Astrocyte (in vitro differentiated cells and primary cell): ENCODE measurements around the gene FBLN1. TPM values are rescaled to one million over a fixed set of nuclear protein-coding genes. Genes with fewer than 3 reads are reported as not detected.

Source experiments
- DNase-seq: peaks from one replicate; pipeline ENCODE4 v3.0.0-alpha.2; 2010; ENCODE audit warnings: low read depth
- FAIRE-seq: peaks from 2 replicates; lab custom pipeline; 2011; peaks lifted over from hg19 to GRCh38; lab: Jason Lieb, UNC
- H2AFZ ChIP-seq: 2 replicates; pipeline ENCODE4 v1.6.0; 2012; ENCODE audit warnings: low read depth, low read length, inconsistent platforms
- H3K27ac ChIP-seq: 2 replicates; pipeline ENCODE4 v1.5.1; 2011; ENCODE audit warnings: low read depth, low read length, inconsistent platforms
- H3K27me3 ChIP-seq: 2 replicates; pipeline ENCODE4 v1.6.0; 2011; ENCODE audit warnings: low read length, inconsistent platforms; ENCODE audit not compliant: insufficient read depth
- H3K36me3 ChIP-seq: 2 replicates; pipeline ENCODE4 v1.5.1; 2011; ENCODE audit warnings: low read length, inconsistent platforms; ENCODE audit not compliant: insufficient read depth
- H3K4me1 ChIP-seq: 2 replicates; pipeline ENCODE4 v1.5.1; 2011; ENCODE audit warnings: low read length, inconsistent platforms; ENCODE audit not compliant: insufficient read depth
- H3K4me2 ChIP-seq: 2 replicates; pipeline ENCODE4 v1.6.0; 2012; ENCODE audit warnings: low read length, inconsistent platforms
- H3K4me3 ChIP-seq: 2 replicates; pipeline ENCODE4 v1.5.1; 2011; ENCODE audit warnings: low read depth, mild to moderate bottlenecking, low read length, inconsistent platforms; ENCODE audit not compliant: insufficient read depth
- H3K79me2 ChIP-seq: 2 replicates; pipeline ENCODE4 v1.6.0; 2012; ENCODE audit warnings: mild to moderate bottlenecking, low read length, inconsistent platforms; ENCODE audit not compliant: insufficient read depth
- H3K9ac ChIP-seq: 2 replicates; pipeline ENCODE4 v1.6.0; 2012; ENCODE audit warnings: mild to moderate bottlenecking, low read length, inconsistent platforms
- H3K9me3 ChIP-seq: 2 replicates; pipeline ENCODE4 v1.5.1; 2012; ENCODE audit warnings: low read depth, mild to moderate bottlenecking, low read length, inconsistent platforms; ENCODE audit not compliant: insufficient read depth
- H4K20me1 ChIP-seq: 2 replicates; pipeline ENCODE4 v1.6.0; 2012; ENCODE audit warnings: low read length, inconsistent platforms; ENCODE audit not compliant: insufficient read depth
- H3K27ac Mint-ChIP-seq: one replicate; pipeline ENCODE4 v1.8.0; 2021; ENCODE audit warnings: mild to moderate bottlenecking, mixed read lengths; ENCODE audit not compliant: unreplicated experiment
- H3K27me3 Mint-ChIP-seq: one replicate; pipeline ENCODE4 v1.8.0; 2021; ENCODE audit warnings: low read depth, mixed read lengths; ENCODE audit not compliant: unreplicated experiment
- H3K36me3 Mint-ChIP-seq: one replicate; pipeline ENCODE4 v1.8.0; 2021; ENCODE audit warnings: low read depth, mixed read lengths; ENCODE audit not compliant: unreplicated experiment
- H3K4me1 Mint-ChIP-seq: one replicate; pipeline ENCODE4 v1.8.0; 2021; ENCODE audit warnings: low read depth, mixed read lengths; ENCODE audit not compliant: unreplicated experiment
- H3K4me3 Mint-ChIP-seq: one replicate; pipeline ENCODE4 v1.8.0; 2021; ENCODE audit warnings: mild to moderate bottlenecking, moderate library complexity, mixed read lengths; ENCODE audit not compliant: unreplicated experiment
- H3K9me3 Mint-ChIP-seq: one replicate; pipeline ENCODE4 v1.8.0; 2021; ENCODE audit warnings: mild to moderate bottlenecking, mixed read lengths; ENCODE audit not compliant: unreplicated experiment
- EZH2 ChIP-seq: IDR thresholded peaks from 2 replicates; pipeline ENCODE4 v1.6.1; 2012; ENCODE audit warnings: mild to moderate bottlenecking, low read length, inconsistent platforms; ENCODE audit not compliant: insufficient read depth
- total RNA-seq: library from RNA; stranded (reverse); gene quantifications from 2 replicates; pipeline ENCODE4 v1.2.1, GENCODE V29; 2021
- TF ChIP-seq, protein P1 (sequence below): IDR thresholded peaks from 2 replicates; pipeline ENCODE4 v1.5.1; 2011; ENCODE audit warnings: low read depth, mild to moderate bottlenecking, inconsistent platforms, low read length, moderate library complexity; ENCODE audit not compliant: insufficient read depth

Gene FBLN1
- total RNA-seq, 1 donor from 2014 or later = 69.2 TPM

DNA sequence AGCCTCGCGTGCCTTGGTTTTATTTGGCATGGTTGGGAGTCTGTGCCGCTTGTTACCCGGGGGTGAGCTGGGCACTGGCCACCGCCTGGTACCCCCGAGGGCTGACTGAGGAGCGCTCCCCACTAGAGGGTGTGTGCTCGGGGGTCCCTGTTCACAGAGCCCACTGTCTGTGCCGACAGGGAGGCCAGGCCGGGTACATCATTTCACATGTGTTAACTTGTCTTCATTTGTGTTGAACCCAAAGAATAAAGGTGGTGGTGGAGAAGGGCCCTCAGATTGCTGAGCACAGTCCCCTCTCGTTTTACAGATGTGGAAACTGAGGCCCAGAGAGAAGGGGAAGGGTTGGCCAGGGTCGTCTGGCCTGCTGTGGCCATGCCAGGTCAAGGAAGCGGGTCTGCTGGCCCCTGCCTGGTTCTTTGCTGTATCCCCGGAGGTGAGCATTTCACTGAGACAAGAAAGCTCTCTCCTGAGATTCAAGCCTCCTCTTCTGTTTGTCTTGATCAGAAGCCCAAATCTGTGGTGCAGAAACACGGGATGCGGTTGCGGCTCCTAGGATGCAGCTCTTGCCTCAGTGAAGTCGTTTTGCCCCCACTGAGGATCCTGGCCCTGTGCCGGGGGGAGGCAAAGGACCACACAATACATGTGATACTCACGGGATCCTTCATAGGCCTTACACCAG is 60.8 kb downstream of the FBLN1 start:
- peaks cover 5% of the 10 kb centered on the region for H3K9me3 ChIP-seq
- Mint-ChIP-seq H3K27ac (no peak overlapping the region), H3K36me3 (peaks cover 32% of the 10 kb centered on the region), H3K4me3 (no peak overlapping the region), H3K9me3 (peaks cover 20% of the 10 kb centered on the region), H3K4me1 (no peaks in the 10 kb centered on the region), H3K27me3 (peaks cover 21% of the 10 kb centered on the region)
- H3K9ac ChIP-seq = no peak overlapping the region
- DNase-seq (no peak), FAIRE-seq (no peak)
- no peaks in the 10 kb centered on the region for H3K27me3 ChIP-seq
- no peak overlapping the region for H3K27ac ChIP-seq
- H4K20me1 ChIP-seq = no peaks in the 10 kb centered on the region
- no peaks in the 10 kb centered on the region for H3K4me1 ChIP-seq
- no peak for TF ChIP-seq EZH2
- TF ChIP-seq, protein P1, sequence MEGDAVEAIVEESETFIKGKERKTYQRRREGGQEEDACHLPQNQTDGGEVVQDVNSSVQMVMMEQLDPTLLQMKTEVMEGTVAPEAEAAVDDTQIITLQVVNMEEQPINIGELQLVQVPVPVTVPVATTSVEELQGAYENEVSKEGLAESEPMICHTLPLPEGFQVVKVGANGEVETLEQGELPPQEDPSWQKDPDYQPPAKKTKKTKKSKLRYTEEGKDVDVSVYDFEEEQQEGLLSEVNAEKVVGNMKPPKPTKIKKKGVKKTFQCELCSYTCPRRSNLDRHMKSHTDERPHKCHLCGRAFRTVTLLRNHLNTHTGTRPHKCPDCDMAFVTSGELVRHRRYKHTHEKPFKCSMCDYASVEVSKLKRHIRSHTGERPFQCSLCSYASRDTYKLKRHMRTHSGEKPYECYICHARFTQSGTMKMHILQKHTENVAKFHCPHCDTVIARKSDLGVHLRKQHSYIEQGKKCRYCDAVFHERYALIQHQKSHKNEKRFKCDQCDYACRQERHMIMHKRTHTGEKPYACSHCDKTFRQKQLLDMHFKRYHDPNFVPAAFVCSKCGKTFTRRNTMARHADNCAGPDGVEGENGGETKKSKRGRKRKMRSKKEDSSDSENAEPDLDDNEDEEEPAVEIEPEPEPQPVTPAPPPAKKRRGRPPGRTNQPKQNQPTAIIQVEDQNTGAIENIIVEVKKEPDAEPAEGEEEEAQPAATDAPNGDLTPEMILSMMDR = no peak
- H3K4me3 ChIP-seq = no peak overlapping the region
- no peak overlapping the region for H2AFZ ChIP-seq
- H3K79me2 ChIP-seq = no peaks in the 10 kb centered on the region
- no peaks in the 10 kb centered on the region for H3K36me3 ChIP-seq
- H3K4me2 ChIP-seq = no peak overlapping the region

DNA sequence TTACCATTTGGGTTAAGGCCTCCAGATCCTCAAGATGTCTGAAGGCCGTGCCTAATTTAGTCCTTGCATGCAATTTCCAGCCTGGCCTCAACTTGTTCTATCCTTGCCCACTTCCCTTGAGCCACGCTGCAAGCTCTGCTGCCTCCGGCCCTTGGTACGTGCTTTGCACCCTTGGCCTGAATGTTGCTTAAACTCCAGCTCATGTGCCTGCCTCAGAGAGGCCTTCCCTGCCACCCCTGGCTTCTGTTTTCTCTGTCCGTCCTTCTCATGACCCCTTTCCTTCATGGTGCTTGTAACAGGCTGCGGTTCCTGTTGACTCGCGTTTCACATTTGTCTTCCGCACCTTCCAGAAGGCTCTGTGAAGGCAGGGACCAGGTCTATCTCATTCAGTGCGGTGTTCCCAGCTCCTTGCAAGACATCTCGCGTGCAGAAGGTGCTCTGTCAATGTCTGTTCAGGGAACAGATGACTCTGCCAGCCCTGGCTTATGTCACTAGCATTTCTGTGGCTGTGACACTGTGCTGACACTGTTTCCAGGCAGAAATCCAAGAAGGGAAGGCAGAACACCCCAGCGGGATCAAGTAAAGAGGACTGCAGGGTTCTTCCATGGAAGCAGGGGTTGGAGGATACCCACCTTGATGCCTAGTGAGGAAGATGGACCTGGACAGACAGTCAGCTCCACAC is 61.8 kb downstream of the FBLN1 start:
- no peak overlapping the region for H3K4me2 ChIP-seq
- H3K36me3 Mint-ChIP-seq = peaks cover 27% of the 10 kb centered on the region
- peaks cover 5% of the 10 kb centered on the region for H3K9me3 ChIP-seq
- H3K4me3 ChIP-seq = no peak overlapping the region
- no peak overlapping the region for H3K27ac Mint-ChIP-seq
- no peaks in the 10 kb centered on the region for H3K4me1 Mint-ChIP-seq
- no peak overlapping the region for H3K27ac ChIP-seq
- H3K9ac ChIP-seq = no peak overlapping the region
- no peaks in the 10 kb centered on the region for H4K20me1 ChIP-seq
- TF ChIP-seq EZH2 = no peak
- TF ChIP-seq, protein P1 = no peak
- peaks cover 21% of the 10 kb centered on the region for H3K27me3 Mint-ChIP-seq
- FAIRE-seq = no peak
- no peak overlapping the region for H2AFZ ChIP-seq
- DNase-seq = no peak
- no peaks in the 10 kb centered on the region for H3K36me3 ChIP-seq
- no peak overlapping the region for H3K4me3 Mint-ChIP-seq
- no peaks in the 10 kb centered on the region for H3K4me1 ChIP-seq
- no peaks in the 10 kb centered on the region for H3K79me2 ChIP-seq
- no peaks in the 10 kb centered on the region for H3K27me3 ChIP-seq
- H3K9me3 Mint-ChIP-seq = peaks cover 25% of the 10 kb centered on the region

DNA sequence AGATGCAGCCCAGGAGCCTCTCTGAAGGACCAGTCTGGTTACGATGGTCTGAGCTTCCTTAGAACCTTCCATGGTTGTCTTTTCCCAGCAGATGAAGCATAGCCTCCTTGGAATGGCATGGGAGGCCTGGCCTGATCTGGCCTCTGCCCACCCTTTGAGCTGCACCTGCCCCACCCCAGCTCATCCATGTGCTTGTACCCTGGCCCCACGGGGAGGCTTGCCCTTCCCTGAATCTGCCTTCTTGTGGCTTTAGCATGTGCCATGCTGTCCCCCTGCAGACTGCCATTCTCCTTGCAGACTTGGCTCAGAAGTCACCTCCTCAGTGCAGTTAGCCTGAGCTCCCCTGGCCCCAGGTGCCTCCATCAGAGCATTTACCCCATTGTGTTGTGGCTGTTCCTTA is 62.5 kb downstream of the FBLN1 start:
- no peak overlapping the region for H3K4me3 Mint-ChIP-seq
- TF ChIP-seq, protein P1 = no peak
- Histone ChIP-seq H3K4me2 (no peak overlapping the region), H3K27ac (no peak overlapping the region), H3K9ac (no peak overlapping the region), H3K79me2 (no peaks in the 10 kb centered on the region), H2AFZ (no peak overlapping the region), H3K27me3 (no peaks in the 10 kb centered on the region), H3K4me1 (no peaks in the 10 kb centered on the region), H3K36me3 (no peaks in the 10 kb centered on the region), H3K9me3 (peaks cover 1% of the 10 kb centered on the region), H4K20me1 (no peaks in the 10 kb centered on the region), H3K4me3 (no peak overlapping the region)
- no peaks in the 10 kb centered on the region for H3K4me1 Mint-ChIP-seq
- no peak for DNase-seq
- peaks cover 21% of the 10 kb centered on the region for H3K36me3 Mint-ChIP-seq
- FAIRE-seq = no peak
- H3K9me3 Mint-ChIP-seq = peaks cover 28% of the 10 kb centered on the region
- no peak overlapping the region for H3K27ac Mint-ChIP-seq
- H3K27me3 Mint-ChIP-seq = peaks cover 21% of the 10 kb centered on the region
